PFSK-1 (cell line): ENCODE data around the gene TTLL10.

ENCODE experiments used
- POLR2AphosphoS5 ChIP-seq: IDR thresholded peaks from 2 replicates; pipeline ENCODE4 v1.6.1; 2012; ENCODE audit warnings: low read depth, mild to moderate bottlenecking, control low read depth, low read length, moderate library complexity
- SIN3A ChIP-seq: IDR thresholded peaks from 2 replicates; pipeline ENCODE4 v1.6.1; 2012; ENCODE audit warnings: mild to moderate bottlenecking, low read length, moderate library complexity, borderline replicate concordance; ENCODE audit not compliant: insufficient read depth
- TF ChIP-seq, protein P1 (sequence below), 2 experiments: IDR thresholded peaks; 2 replicates each; pipeline versions ENCODE4 v1.6.1 to v1.8.0; 2011 to 2012; ENCODE audit warnings: low read depth in 2 of 2, low read length in 2 of 2, control low read depth in 1 of 2, inconsistent platforms in 1 of 2, mild to moderate bottlenecking in 1 of 2, moderate library complexity in 1 of 2; ENCODE audit not compliant: insufficient read depth in 1 of 2

DNA sequence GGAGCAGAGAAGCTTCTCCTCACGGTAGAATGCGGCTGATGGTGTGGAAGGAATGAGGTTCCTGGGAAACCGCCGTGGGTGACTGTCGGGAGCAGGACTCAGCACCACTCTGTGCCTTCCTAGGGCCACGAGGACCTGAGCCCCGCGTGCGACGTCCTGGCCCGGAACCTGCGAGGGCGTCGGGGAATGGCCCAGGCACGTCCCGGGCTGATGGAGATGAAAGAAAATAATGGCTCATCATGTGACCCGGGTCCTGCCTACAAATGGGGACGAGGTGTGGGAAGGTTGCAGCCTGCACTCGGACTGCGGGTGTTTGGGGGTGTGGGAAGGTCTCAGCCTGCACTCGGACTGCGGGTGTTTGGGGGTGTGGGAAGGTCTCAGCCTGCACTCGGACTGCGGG, 25.1 kb upstream of the TTLL10 start:
- TF ChIP-seq POLR2AphosphoS5 = no peak
- TF ChIP-seq, protein P1, sequence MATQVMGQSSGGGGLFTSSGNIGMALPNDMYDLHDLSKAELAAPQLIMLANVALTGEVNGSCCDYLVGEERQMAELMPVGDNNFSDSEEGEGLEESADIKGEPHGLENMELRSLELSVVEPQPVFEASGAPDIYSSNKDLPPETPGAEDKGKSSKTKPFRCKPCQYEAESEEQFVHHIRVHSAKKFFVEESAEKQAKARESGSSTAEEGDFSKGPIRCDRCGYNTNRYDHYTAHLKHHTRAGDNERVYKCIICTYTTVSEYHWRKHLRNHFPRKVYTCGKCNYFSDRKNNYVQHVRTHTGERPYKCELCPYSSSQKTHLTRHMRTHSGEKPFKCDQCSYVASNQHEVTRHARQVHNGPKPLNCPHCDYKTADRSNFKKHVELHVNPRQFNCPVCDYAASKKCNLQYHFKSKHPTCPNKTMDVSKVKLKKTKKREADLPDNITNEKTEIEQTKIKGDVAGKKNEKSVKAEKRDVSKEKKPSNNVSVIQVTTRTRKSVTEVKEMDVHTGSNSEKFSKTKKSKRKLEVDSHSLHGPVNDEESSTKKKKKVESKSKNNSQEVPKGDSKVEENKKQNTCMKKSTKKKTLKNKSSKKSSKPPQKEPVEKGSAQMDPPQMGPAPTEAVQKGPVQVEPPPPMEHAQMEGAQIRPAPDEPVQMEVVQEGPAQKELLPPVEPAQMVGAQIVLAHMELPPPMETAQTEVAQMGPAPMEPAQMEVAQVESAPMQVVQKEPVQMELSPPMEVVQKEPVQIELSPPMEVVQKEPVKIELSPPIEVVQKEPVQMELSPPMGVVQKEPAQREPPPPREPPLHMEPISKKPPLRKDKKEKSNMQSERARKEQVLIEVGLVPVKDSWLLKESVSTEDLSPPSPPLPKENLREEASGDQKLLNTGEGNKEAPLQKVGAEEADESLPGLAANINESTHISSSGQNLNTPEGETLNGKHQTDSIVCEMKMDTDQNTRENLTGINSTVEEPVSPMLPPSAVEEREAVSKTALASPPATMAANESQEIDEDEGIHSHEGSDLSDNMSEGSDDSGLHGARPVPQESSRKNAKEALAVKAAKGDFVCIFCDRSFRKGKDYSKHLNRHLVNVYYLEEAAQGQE (IDR thresholded peaks at IDR 0.05; ENCODE audit: insufficient read depth in 1 of 2, low read depth in 2 of 2, low read length in 2 of 2) = no peak
- TF ChIP-seq SIN3A = no peak
